ENCODE data around the gene C2CD4C. TPM values are rescaled to one million over a fixed set of nuclear protein-coding genes. Genes with fewer than 3 reads are reported as not detected.
A peak's percentile ranks its signal among the peaks of the same experiment; 100 is the strongest.

C2CD4C gene
- total and polyA plus RNA-seq, 2 of the 13 experiments (the other 11 are each of a cell fraction or from before 2014, with no cell fraction given) = not detected

DNA sequence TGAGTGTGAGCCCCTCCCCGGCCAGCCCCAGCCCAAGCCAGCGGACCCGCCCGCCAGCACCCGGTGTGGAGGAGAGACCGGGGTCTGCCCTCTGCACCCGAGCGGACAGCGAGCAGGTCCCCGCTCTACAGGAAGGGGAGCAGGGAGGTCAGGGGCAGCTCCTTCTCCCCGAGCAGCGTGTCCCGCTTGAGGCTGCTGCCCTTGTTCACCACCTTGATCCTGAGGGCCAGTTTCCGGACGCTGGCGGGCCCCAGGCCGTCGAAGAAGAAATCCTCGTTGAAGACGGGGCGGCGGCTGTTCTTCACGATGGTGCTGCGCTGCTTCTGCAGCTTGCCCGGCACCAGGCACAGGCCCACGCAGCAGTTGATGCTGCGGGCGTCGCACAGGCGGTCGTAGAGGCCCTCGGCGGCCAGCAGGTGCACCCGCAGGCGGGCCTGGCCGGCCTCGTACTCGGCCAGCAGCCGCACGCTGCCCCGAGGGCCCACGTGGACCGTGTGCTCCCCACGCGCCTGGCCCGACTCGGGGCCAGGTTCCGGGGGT, 1.9 kb downstream of the C2CD4C start (continued):
- TF ChIP-seq, protein P1, sequence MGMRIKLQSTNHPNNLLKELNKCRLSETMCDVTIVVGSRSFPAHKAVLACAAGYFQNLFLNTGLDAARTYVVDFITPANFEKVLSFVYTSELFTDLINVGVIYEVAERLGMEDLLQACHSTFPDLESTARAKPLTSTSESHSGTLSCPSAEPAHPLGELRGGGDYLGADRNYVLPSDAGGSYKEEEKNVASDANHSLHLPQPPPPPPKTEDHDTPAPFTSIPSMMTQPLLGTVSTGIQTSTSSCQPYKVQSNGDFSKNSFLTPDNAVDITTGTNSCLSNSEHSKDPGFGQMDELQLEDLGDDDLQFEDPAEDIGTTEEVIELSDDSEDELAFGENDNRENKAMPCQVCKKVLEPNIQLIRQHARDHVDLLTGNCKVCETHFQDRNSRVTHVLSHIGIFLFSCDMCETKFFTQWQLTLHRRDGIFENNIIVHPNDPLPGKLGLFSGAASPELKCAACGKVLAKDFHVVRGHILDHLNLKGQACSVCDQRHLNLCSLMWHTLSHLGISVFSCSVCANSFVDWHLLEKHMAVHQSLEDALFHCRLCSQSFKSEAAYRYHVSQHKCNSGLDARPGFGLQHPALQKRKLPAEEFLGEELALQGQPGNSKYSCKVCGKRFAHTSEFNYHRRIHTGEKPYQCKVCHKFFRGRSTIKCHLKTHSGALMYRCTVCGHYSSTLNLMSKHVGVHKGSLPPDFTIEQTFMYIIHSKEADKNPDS (CRISPR knock-in tag; IDR thresholded peaks at IDR 0.05) = no peak
- no peak for TF ChIP-seq ZC3H13 (CRISPR knock-in tag; IDR thresholded peaks at IDR 0.05)
- peak; percentile 72 for TF ChIP-seq ZNF777 (CRISPR knock-in tag; IDR thresholded peaks at IDR 0.05)
- 0 out of 2 replicates have a peak, but pooled peaks have one; percentile 17 for TF ChIP-seq ZNF776 (CRISPR knock-in tag; IDR thresholded peaks at IDR 0.05)
- TF ChIP-seq ZBTB42 (CRISPR knock-in tag; IDR thresholded peaks at IDR 0.05) = no peak
- 0 out of 2 replicates have a peak, but pooled peaks have one; percentile 42 for TF ChIP-seq RNF2 (conservative IDR thresholded peaks at IDR 0.05; ENCODE audit: low read depth)
- no peak for TF ChIP-seq ZNF761 (CRISPR knock-in tag; conservative IDR thresholded peaks at IDR 0.05)
- TF ChIP-seq, protein P2, sequence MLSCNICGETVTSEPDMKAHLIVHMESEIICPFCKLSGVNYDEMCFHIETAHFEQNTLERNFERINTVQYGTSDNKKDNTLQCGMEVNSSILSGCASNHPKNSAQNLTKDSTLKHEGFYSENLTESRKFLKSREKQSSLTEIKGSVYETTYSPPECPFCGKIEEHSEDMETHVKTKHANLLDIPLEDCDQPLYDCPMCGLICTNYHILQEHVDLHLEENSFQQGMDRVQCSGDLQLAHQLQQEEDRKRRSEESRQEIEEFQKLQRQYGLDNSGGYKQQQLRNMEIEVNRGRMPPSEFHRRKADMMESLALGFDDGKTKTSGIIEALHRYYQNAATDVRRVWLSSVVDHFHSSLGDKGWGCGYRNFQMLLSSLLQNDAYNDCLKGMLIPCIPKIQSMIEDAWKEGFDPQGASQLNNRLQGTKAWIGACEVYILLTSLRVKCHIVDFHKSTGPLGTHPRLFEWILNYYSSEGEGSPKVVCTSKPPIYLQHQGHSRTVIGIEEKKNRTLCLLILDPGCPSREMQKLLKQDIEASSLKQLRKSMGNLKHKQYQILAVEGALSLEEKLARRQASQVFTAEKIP (CRISPR knock-in tag; IDR thresholded peaks at IDR 0.05; ENCODE audit: borderline replicate concordance) = no peak
- TF ChIP-seq ADNP (CRISPR knock-in tag; IDR thresholded peaks at IDR 0.05) = no peak
- no peak for TF ChIP-seq POLR2A (IDR thresholded peaks at IDR 0.05; ENCODE audit: insufficient read depth in 1 of 2, low read depth in 2 of 2, low read length in 2 of 2)
- TF ChIP-seq MAFK (conservative IDR thresholded peaks at IDR 0.05 in 1 of 2, IDR thresholded peaks at IDR 0.05 in 1 of 2; ENCODE audit: low read length in 2 of 2) = no peak
- TF ChIP-seq MATR3 (CRISPR knock-in tag; IDR thresholded peaks at IDR 0.05) = no peak
- TF ChIP-seq, protein P3, sequence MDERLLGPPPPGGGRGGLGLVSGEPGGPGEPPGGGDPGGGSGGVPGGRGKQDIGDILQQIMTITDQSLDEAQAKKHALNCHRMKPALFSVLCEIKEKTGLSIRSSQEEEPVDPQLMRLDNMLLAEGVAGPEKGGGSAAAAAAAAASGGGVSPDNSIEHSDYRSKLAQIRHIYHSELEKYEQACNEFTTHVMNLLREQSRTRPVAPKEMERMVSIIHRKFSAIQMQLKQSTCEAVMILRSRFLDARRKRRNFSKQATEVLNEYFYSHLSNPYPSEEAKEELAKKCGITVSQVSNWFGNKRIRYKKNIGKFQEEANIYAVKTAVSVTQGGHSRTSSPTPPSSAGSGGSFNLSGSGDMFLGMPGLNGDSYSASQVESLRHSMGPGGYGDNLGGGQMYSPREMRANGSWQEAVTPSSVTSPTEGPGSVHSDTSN (CRISPR knock-in tag; IDR thresholded peaks at IDR 0.05) = no peak
- TF ChIP-seq ZNF501 (CRISPR knock-in tag; IDR thresholded peaks at IDR 0.05) = no peak
- TF ChIP-seq CBX1 (IDR thresholded peaks at IDR 0.05; ENCODE audit: low read depth) = no peak
- no peak for TF ChIP-seq TBX3 (IDR thresholded peaks at IDR 0.05; ENCODE audit: borderline replicate concordance)
- no peak for TF ChIP-seq ZNF724P (CRISPR knock-in tag; IDR thresholded peaks at IDR 0.05; ENCODE audit: borderline replicate concordance)
- TF ChIP-seq, protein P4, sequence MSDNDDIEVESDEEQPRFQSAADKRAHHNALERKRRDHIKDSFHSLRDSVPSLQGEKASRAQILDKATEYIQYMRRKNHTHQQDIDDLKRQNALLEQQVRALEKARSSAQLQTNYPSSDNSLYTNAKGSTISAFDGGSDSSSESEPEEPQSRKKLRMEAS (IDR thresholded peaks at IDR 0.05) = 0 out of 2 replicates have a peak, but pooled peaks have one; percentile 19
- TF ChIP-seq HOXA3 (CRISPR knock-in tag; IDR thresholded peaks at IDR 0.05) = no peak
- no peak for TF ChIP-seq YY1 (IDR thresholded peaks at IDR 0.05; ENCODE audit: insufficient read depth, insufficient replicate concordance, low read depth, low read length)
- TF ChIP-seq ZNF367 (CRISPR knock-in tag; IDR thresholded peaks at IDR 0.05; ENCODE audit: borderline replicate concordance) = no peak
- TF ChIP-seq, protein P5, sequence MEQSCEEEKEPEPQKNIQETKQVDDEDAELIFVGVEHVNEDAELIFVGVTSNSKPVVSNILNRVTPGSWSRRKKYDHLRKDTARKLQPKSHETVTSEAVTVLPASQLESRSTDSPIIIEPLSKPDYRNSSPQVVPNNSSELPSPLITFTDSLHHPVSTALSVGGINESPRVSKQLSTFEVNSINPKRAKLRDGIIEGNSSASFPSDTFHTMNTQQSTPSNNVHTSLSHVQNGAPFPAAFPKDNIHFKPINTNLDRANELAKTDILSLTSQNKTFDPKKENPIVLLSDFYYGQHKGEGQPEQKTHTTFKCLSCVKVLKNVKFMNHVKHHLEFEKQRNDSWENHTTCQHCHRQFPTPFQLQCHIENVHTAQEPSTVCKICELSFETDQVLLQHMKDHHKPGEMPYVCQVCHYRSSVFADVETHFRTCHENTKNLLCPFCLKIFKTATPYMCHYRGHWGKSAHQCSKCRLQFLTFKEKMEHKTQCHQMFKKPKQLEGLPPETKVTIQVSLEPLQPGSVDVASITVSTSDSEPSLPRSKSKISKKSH (CRISPR knock-in tag; IDR thresholded peaks at IDR 0.05; ENCODE audit: borderline replicate concordance) = no peak
- 0 out of 2 replicates have a peak, but pooled peaks have one; percentile 8 for TF ChIP-seq MYC (CRISPR knock-in tag; IDR thresholded peaks at IDR 0.05; ENCODE audit: borderline replicate concordance)
- TF ChIP-seq ZNF431 (CRISPR knock-in tag; IDR thresholded peaks at IDR 0.05; ENCODE audit: borderline replicate concordance, low read depth) = no peak
- TF ChIP-seq ZFP90 (CRISPR knock-in tag; IDR thresholded peaks at IDR 0.05; ENCODE audit: borderline replicate concordance) = no peak
- no peak for TF ChIP-seq POLR2AphosphoS2 (IDR thresholded peaks at IDR 0.05; ENCODE audit: low read depth, low read length)
